Epithelial cell of prostate (primary cell): Measurements from ENCODE around the gene TNNT3.
"Not testable (repeated sequence)": the region's sequence is repeated elsewhere in the genome, so short reads cannot be mapped to it uniquely, and the experiment has no call there.

Experiments
- DNase-seq: peaks from one replicate; pipeline ENCODE4 v3.0.0-alpha.2; 2011; ENCODE audit warnings: low read depth, low spot score
- H3K27ac ChIP-seq: fragments of 450-650 bp; 2 replicates; pipeline ENCODE4 v1.5.1; 2017; ENCODE audit warnings: mild to moderate bottlenecking

Gene TNNT3

GRCh38 chr11:1919391-1920127 lies at the start of gene TNNT3:
TSS of gene TNNT3 (plus strand) at chr11:1919703. CDS start at chr11:1922875, 3,172 bp downstream.
- H3K27ac ChIP-seq = no peak within 1 kb of the TSS
- no peak for DNase-seq

GRCh38 chr11:1870326-1870696 lies 49.2 kb upstream of the TNNT3 start:
- no peak overlapping the region for H3K27ac ChIP-seq
- DNase-seq = no peak

GRCh38 chr11:1870721-1871466 lies 48.6 kb upstream of the TNNT3 start:
- no peak overlapping the region for H3K27ac ChIP-seq
- no peak for DNase-seq

GRCh38 chr11:1871531-1871930 lies 48.0 kb upstream of the TNNT3 start:
- no peak for DNase-seq
- H3K27ac ChIP-seq = no peak overlapping the region

- no peak overlapping the region for H3K27ac ChIP-seq
Measured at GRCh38 chr11:1872267-1872985, 47.1 kb upstream of the TNNT3 start.

GRCh38 chr11:1873048-1873812 lies 46.3 kb upstream of the TNNT3 start:
- no peak overlapping the region for H3K27ac ChIP-seq
- peak; percentile 5 for DNase-seq

More at GRCh38 chr11:1872267-1872985, 47.1 kb upstream of the TNNT3 start:
- DNase-seq = no peak

- DNase-seq, H3K27ac ChIP-seq: not testable (repeated sequence)
Measured at GRCh38 chr11:1873813-1874150, 45.7 kb upstream of the TNNT3 start.

GRCh38 chr11:1874441-1875092 lies 44.9 kb upstream of the TNNT3 start:
- not testable (repeated sequence) for H3K27ac ChIP-seq, DNase-seq

- DNase-seq = no peak
- no peak overlapping the region for H3K27ac ChIP-seq
Measured at GRCh38 chr11:1875093-1875850, 44.2 kb upstream of the TNNT3 start.

- not testable (repeated sequence) for DNase-seq, H3K27ac ChIP-seq
Measured at GRCh38 chr11:1875851-1876301, 43.6 kb upstream of the TNNT3 start.

GRCh38 chr11:1876361-1877063 lies 43.0 kb upstream of the TNNT3 start:
- no peak overlapping the region for H3K27ac ChIP-seq
- no peak for DNase-seq

- no peak for DNase-seq
- no peak overlapping the region for H3K27ac ChIP-seq
Measured at GRCh38 chr11:1877211-1878136, 42.0 kb upstream of the TNNT3 start.

- no peak for DNase-seq
- H3K27ac ChIP-seq = no peak overlapping the region
Measured at GRCh38 chr11:1878137-1879031, 41.1 kb upstream of the TNNT3 start.

- no peak for DNase-seq
Measured at GRCh38 chr11:1879342-1879940, 40.1 kb upstream of the TNNT3 start.

GRCh38 chr11:1879941-1880720 lies 39.4 kb upstream of the TNNT3 start:
- no peak overlapping the region for H3K27ac ChIP-seq
- DNase-seq = no peak

More at GRCh38 chr11:1879342-1879940, 40.1 kb upstream of the TNNT3 start:
- no peak overlapping the region for H3K27ac ChIP-seq
